Measurements from ENCODE around the gene AGBL4. TPM values are rescaled to one million over a fixed set of nuclear protein-coding genes. Genes with fewer than 3 reads are reported as not detected.

AGBL4 gene
- total RNA-seq, 1 donor from 2014 or later: 3.1 TPM

DNA sequence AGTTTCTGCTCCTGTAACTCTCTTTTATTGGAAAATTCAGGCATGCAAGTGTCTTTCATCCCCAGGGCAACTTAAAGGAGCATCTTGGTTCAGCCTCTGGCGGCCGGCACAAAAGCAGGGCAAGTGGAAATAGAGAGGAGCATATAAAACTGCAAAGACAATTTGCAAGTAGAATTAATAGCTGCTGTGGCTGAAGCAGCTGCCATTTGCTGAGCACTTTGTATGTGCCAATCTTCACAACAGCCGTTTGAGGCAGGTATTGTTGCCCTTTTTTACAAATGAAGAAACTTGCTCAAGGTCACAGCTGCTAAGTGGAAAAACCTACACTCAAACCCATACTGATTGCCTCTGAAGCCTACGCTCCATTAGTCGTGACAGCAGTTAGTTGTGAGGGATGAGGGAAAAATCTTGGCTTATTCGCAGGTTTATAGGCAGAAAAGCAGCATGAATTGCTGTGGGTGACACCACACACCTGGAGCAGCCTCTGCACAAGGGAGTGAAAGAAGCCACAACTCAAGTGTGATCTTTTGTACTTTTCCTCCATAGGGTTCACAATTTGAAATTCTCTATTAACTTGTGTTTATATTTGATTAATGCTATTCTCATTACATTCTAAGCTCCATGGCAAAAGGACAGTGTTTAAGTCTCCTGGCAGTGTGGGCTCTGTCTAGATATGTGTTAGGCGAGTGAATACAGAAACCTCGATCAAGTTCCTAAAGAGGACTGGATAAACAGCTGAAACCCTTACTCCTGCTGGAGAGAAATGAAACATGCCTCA, 1148.0 kb downstream of the AGBL4 start:
- Mint-ChIP-seq H3K27me3 (peaks cover 16% of the 10 kb centered on the region), H3K9me3 (ENCODE audit: low read depth) (no peaks in the 10 kb centered on the region), H3K4me3 (ENCODE audit: low read depth) (no peak overlapping the region), H3K36me3 (ENCODE audit: insufficient read depth) (no peaks in the 10 kb centered on the region), H3K4me1 (ENCODE audit: low read depth) (no peaks in the 10 kb centered on the region), H3K27ac (no peak overlapping the region)
- TF ChIP-seq, protein P1, sequence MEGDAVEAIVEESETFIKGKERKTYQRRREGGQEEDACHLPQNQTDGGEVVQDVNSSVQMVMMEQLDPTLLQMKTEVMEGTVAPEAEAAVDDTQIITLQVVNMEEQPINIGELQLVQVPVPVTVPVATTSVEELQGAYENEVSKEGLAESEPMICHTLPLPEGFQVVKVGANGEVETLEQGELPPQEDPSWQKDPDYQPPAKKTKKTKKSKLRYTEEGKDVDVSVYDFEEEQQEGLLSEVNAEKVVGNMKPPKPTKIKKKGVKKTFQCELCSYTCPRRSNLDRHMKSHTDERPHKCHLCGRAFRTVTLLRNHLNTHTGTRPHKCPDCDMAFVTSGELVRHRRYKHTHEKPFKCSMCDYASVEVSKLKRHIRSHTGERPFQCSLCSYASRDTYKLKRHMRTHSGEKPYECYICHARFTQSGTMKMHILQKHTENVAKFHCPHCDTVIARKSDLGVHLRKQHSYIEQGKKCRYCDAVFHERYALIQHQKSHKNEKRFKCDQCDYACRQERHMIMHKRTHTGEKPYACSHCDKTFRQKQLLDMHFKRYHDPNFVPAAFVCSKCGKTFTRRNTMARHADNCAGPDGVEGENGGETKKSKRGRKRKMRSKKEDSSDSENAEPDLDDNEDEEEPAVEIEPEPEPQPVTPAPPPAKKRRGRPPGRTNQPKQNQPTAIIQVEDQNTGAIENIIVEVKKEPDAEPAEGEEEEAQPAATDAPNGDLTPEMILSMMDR (IDR thresholded peaks at IDR 0.05; ENCODE audit: unreplicated experiment): no peak
- DNase-seq (ENCODE audit: low spot score, unreplicated experiment): no peak

DNA sequence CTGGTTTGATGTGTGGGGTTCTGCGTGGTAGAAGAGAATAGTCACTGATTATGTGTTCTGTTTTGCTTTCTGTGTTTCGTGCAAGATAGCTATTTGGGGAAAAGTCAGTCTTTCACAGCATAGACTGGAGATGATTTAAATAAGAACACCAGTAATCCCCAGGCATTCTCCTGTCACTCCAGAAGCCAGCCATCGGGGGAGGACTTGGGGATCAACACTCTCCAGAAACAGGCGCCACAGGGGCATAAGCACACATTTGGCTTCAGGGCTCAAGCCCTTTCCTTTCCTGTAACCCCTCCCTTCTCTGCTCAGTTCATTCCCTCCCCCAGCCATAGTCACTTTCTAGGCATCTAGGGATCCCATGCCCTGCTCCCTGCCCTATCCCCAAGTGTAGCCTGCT, 1149.8 kb downstream of the AGBL4 start:
- Mint-ChIP-seq H3K4me1 (ENCODE audit: low read depth) (peaks cover 5% of the 10 kb centered on the region), H3K4me3 (ENCODE audit: low read depth) (no peak overlapping the region), H3K27ac (no peak overlapping the region), H3K36me3 (ENCODE audit: insufficient read depth) (no peaks in the 10 kb centered on the region), H3K27me3 (peaks cover 20% of the 10 kb centered on the region), H3K9me3 (ENCODE audit: low read depth) (no peaks in the 10 kb centered on the region)
- no peak for DNase-seq (ENCODE audit: low spot score, unreplicated experiment)
- TF ChIP-seq, protein P1 (IDR thresholded peaks at IDR 0.05; ENCODE audit: unreplicated experiment): no peak

DNA sequence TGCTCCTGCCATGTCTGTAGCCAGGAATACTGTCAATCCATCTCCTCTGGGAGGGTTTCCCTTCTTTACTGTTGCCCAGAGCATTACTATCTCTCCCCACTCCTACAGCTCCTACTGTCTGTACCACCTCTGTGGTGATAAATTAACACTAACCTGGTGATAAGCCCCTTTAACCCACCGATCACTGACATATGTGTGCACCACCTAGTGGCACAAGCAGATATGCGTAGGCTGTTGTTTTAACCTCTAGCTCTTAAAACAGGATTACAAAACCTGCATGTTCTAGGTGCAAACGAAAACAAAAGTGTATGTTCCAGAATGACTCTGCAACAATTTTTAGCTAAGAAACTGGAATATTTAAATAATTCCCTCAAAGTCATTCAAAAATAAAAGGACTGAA, 1153.2 kb downstream of the AGBL4 start:
- Mint-ChIP-seq H3K36me3 (ENCODE audit: insufficient read depth) (no peaks in the 10 kb centered on the region), H3K27me3 (peaks cover 20% of the 10 kb centered on the region), H3K9me3 (ENCODE audit: low read depth) (no peaks in the 10 kb centered on the region), H3K4me1 (ENCODE audit: low read depth) (peaks cover 5% of the 10 kb centered on the region), H3K4me3 (ENCODE audit: low read depth) (no peak overlapping the region), H3K27ac (no peak overlapping the region)
- TF ChIP-seq, protein P1 (IDR thresholded peaks at IDR 0.05; ENCODE audit: unreplicated experiment): peak; percentile 71
- no peak for DNase-seq (ENCODE audit: low spot score, unreplicated experiment)

DNA sequence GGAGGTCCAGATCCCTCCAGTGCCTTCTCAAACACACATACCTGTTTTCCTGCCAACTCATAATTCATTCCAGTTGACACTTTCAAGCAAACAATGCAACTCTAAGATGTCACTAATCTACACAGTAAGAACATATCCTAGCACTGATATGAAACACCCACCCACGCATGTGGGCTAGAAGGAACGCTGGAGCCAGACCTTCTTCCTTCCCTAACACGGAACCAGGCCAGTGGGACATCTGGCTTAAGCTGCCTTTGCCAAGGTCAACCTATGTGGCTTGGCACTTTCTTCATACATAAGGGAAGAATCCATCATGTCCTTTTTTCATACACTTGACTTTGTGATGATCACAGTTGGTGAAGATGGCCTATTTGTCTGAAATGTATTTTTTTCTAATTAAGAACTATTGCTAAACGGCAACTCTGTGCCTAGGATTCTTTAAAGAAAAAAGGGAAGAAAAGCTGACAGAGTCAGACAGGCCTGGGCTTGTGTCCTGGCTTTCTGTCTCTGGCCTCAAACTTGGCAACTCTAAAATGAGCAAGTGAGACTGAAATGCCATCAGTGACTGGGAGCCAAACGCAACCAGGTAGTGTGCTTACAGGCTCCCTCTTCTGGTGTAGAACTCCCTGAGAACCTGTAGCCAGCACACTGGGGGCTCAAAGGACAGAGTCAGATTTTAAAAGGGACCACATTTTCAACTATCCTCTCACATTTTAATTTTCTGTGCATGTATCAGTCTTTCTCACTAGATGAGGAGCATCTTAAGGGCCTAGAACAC, 1154.4 kb downstream of the AGBL4 start:
- H3K9me3 Mint-ChIP-seq (ENCODE audit: low read depth): no peaks in the 10 kb centered on the region
- DNase-seq (ENCODE audit: low spot score, unreplicated experiment): no peak
- H3K27me3 Mint-ChIP-seq: peaks cover 17% of the 10 kb centered on the region
- TF ChIP-seq, protein P1 (IDR thresholded peaks at IDR 0.05; ENCODE audit: unreplicated experiment): peak; percentile 30
- H3K4me3 Mint-ChIP-seq (ENCODE audit: low read depth): no peak overlapping the region
- no peaks in the 10 kb centered on the region for H3K36me3 Mint-ChIP-seq (ENCODE audit: insufficient read depth)
- no peak overlapping the region for H3K27ac Mint-ChIP-seq
- H3K4me1 Mint-ChIP-seq (ENCODE audit: low read depth): peaks cover 5% of the 10 kb centered on the region

DNA sequence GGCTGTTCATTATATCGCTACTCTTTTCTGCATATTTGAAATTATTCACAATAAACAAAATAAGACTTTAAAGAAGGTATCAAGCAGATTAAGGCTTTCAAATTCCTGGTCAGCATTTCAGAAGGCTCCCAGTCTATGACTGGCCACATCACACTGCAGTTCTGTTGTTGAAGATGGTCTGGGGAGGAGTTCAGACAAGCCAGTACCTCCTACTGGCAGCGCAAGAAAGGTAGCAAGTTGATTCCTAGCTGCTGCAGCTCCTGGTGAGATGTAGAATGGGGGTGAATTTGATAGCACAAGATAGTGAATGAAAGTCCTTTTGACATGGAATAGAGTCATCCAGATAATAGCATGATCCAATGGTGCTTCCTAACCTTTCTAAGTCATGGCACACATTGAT, 1158.8 kb downstream of the AGBL4 start:
- Mint-ChIP-seq H3K27me3 (peaks cover 4% of the 10 kb centered on the region), H3K4me3 (ENCODE audit: low read depth) (no peak overlapping the region), H3K36me3 (ENCODE audit: insufficient read depth) (peaks cover 3% of the 10 kb centered on the region), H3K4me1 (ENCODE audit: low read depth) (no peaks in the 10 kb centered on the region), H3K9me3 (ENCODE audit: low read depth) (peaks cover 14% of the 10 kb centered on the region), H3K27ac (no peak overlapping the region)
- no peak for DNase-seq (ENCODE audit: low spot score, unreplicated experiment)
- TF ChIP-seq, protein P1 (IDR thresholded peaks at IDR 0.05; ENCODE audit: unreplicated experiment): no peak
